Neuron (in vitro differentiated cells): ENCODE data around the gene GABARAP.
"Not testable (repeated sequence)": the region's sequence is repeated elsewhere in the genome, so short reads cannot be mapped to it uniquely, and the experiment has no call there.

ENCODE experiments used
- H2AFZ ChIP-seq: one replicate; pipeline ENCODE4 v1.6.1; 2013; ENCODE audit warnings: low read depth, mild to moderate bottlenecking, inconsistent platforms, low read length, moderate library complexity
- H3K27me3 ChIP-seq: one replicate; pipeline ENCODE4 v1.6.1; 2013; ENCODE audit warnings: low read length; ENCODE audit not compliant: insufficient read depth
- H3K36me3 ChIP-seq: one replicate; pipeline ENCODE4 v1.6.1; 2013; ENCODE audit warnings: low read length; ENCODE audit not compliant: insufficient read depth
- H3K4me1 ChIP-seq: one replicate; pipeline ENCODE4 v1.6.1; 2013; ENCODE audit warnings: low read length; ENCODE audit not compliant: insufficient read depth
- H3K4me3 ChIP-seq: 2 replicates; pipeline ENCODE4 v1.5.1; 2013; ENCODE audit warnings: mild to moderate bottlenecking, low read length, moderate library complexity
- H3K9me3 ChIP-seq: one replicate; pipeline ENCODE4 v1.6.1; 2013; ENCODE audit warnings: low read length

The GABARAP gene

DNA sequence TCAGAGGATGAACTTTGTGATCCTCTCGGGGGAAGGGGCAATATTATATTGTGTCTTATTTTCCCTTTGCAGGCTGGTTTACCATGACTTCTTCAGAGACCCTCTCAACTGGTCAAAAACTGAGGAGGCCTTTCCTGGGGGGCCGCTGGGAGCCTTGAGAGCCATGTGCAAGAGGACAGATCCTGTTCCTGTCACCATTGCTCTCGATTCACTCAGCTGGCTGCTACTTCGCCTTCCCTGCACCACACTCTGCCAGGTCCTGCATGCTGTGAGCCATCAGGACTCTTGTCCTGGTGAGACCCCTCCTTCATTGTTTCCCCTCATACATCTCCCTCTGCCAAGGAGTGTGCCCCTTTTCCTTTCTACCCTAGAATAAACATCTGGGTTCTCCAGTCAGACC lies 12.3 kb upstream of the GABARAP start:
- H2AFZ ChIP-seq = no peak overlapping the region
- peaks cover 19% of the 10 kb centered on the region for H3K4me1 ChIP-seq
- peaks cover 50% of the 10 kb centered on the region for H3K36me3 ChIP-seq

GRCh38 chr17:7253082-7253481 lies 10.8 kb upstream of the GABARAP start:
- no peak overlapping the region for H2AFZ ChIP-seq
- H3K4me3 ChIP-seq = peak overlapping the region; percentile 92
- H3K27me3 ChIP-seq = no peaks in the 10 kb centered on the region
- no peaks in the 10 kb centered on the region for H3K9me3 ChIP-seq
- peaks cover 26% of the 10 kb centered on the region for H3K4me1 ChIP-seq
- H3K36me3 ChIP-seq = peaks cover 36% of the 10 kb centered on the region

More for the DNA sequence above, 12.3 kb upstream of the GABARAP start:
- Histone ChIP-seq H3K9me3 (no peaks in the 10 kb centered on the region), H3K4me3 (no peak overlapping the region), H3K27me3 (no peaks in the 10 kb centered on the region)

GRCh38 chr17:7252176-7253043 lies 10.2 kb upstream of the GABARAP start, which contains the start of gene ELP5:
ELP5 (plus strand) TSS chr17:7252215; CDS start chr17:7252551, 336 bp downstream.
- peak within 1 kb of the TSS; percentile 47 for H2AFZ ChIP-seq
- H3K36me3 ChIP-seq = peaks cover 33% of the 10 kb centered on the region
- H3K27me3 ChIP-seq = no peaks in the 10 kb centered on the region
- peaks cover 26% of the 10 kb centered on the region for H3K4me1 ChIP-seq
- peak within 1 kb of the TSS; percentile 92 for H3K4me3 ChIP-seq
- no peaks in the 10 kb centered on the region for H3K9me3 ChIP-seq

GRCh38 chr17:7251661-7252175 lies 9.5 kb upstream of the GABARAP start, which contains the start of gene CTDNEP1:
CTDNEP1 (minus strand) TSS chr17:7251734; CDS start chr17:7251296, 438 bp downstream.
- H3K9me3 ChIP-seq = no peaks in the 10 kb centered on the region
- H2AFZ ChIP-seq = peak within 1 kb of the TSS; percentile 47
- H3K4me1 ChIP-seq = peaks cover 26% of the 10 kb centered on the region
- H3K36me3 ChIP-seq = peaks cover 35% of the 10 kb centered on the region
- H3K4me3 ChIP-seq = peak within 1 kb of the TSS; percentile 92
- H3K27me3 ChIP-seq = no peaks in the 10 kb centered on the region

GRCh38 chr17:7250695-7251627 lies 8.7 kb upstream of the GABARAP start:
- H3K36me3 ChIP-seq = peaks cover 35% of the 10 kb centered on the region
- no peaks in the 10 kb centered on the region for H3K27me3 ChIP-seq
- peaks cover 26% of the 10 kb centered on the region for H3K4me1 ChIP-seq
- H2AFZ ChIP-seq = no peak overlapping the region
- no peaks in the 10 kb centered on the region for H3K9me3 ChIP-seq
- peak overlapping the region; percentile 92 for H3K4me3 ChIP-seq

DNA sequence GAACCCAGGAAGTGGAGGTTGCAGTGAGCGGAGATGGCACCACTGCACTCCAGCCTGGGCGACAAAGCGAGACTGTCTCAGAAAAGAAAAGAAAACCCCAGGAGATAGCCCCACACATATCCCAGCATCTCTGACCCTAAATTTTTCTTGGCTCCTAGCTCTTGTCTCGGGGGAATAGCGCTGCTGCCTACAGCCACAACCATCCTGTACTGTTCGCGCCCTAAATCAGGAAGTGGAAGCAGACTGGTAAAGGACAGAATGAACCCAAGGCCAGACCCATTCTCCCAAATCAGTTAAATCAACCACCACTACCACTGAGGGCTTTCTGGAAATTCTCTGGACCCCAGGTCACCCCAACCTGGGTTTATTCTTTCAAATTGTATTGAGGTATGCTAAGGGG lies 7.6 kb upstream of the GABARAP start:
- no peaks in the 10 kb centered on the region for H3K9me3 ChIP-seq
- H3K4me1 ChIP-seq = peaks cover 26% of the 10 kb centered on the region
- no peaks in the 10 kb centered on the region for H3K27me3 ChIP-seq
- H3K4me3 ChIP-seq = peak overlapping the region; percentile 92
- H3K36me3 ChIP-seq = peaks cover 31% of the 10 kb centered on the region
- no peak overlapping the region for H2AFZ ChIP-seq

DNA sequence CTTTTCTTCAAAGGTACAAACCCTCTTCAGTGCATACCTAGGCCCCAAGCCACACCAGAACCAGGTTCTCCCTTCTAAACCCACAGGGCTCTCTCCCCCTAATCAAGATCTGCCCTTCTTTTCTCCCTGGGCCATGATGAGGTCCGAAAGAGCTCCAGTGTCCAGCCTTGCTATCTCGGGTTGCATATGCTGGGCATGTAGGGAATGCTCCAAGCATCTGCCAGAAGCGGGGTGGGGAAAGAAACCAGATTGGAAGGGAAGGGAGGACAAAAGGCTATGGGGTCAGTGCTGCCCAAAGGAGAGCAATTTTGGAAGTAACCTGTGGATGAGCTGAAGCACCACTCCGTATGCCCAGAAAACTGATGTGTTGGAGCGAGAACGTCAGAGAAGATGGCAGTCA lies 7.0 kb upstream of the GABARAP start:
- Histone ChIP-seq H2AFZ (no peak overlapping the region), H3K4me3 (no peak overlapping the region)

GRCh38 chr17:7248796-7249195 lies 6.5 kb upstream of the GABARAP start:
- Histone ChIP-seq H3K9me3 (no peaks in the 10 kb centered on the region), H3K36me3 (peaks cover 31% of the 10 kb centered on the region), H2AFZ (no peak overlapping the region), H3K4me3 (no peak overlapping the region), H3K4me1 (peaks cover 26% of the 10 kb centered on the region), H3K27me3 (no peaks in the 10 kb centered on the region)

More for the DNA sequence above, 7.0 kb upstream of the GABARAP start:
- H3K27me3 ChIP-seq = no peaks in the 10 kb centered on the region
- H3K4me1 ChIP-seq = peaks cover 26% of the 10 kb centered on the region
- no peaks in the 10 kb centered on the region for H3K9me3 ChIP-seq
- H3K36me3 ChIP-seq = peaks cover 31% of the 10 kb centered on the region

DNA sequence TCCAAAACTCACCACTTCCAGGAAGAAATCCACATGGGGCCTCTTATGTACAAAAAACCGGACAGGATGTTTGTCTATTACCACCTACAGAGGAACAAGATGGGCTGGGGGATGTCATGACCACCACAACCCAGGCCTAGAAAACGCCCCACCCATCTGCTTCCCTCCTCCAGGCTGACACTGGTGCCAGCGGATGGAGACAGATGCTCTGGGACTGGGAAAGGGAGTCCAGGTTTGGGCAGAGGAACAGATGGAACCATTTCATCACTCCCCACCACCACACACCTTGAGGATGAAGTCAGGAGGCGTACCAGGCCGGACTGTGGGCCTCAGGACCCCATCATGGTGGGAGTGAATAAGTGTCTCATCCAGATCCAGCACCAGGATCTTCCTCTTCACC lies 4.5 kb upstream of the GABARAP start:
- Histone ChIP-seq H3K4me3 (no peak overlapping the region), H2AFZ (no peak overlapping the region), H3K4me1 (peaks cover 24% of the 10 kb centered on the region), H3K36me3 (peaks cover 27% of the 10 kb centered on the region), H3K9me3 (no peaks in the 10 kb centered on the region), H3K27me3 (no peaks in the 10 kb centered on the region)

DNA sequence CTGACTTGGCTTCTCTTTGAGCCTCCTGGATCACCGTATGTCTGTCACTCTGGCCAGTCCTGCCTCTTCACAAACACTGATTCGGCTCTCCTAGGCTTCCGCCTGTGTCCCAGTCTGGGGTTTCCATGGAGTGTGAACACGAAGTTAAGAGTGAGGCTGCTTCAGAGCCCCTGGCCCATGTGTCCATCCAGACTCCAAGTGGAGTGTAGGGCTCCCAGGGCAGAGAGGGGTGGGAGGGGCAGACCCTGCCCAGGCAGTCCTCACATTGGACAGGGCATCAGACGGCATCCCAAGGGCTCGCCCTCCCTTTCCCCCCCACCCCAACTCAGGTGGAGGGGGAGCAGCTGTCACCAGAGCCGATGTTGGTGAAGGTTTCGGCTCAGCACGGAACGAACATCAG lies 1.6 kb upstream of the GABARAP start:
- not testable (repeated sequence) for H3K9me3 ChIP-seq, H3K27me3 ChIP-seq, H2AFZ ChIP-seq, H3K4me3 ChIP-seq
- Histone ChIP-seq H3K4me1 (peaks cover 28% of the 10 kb centered on the region), H3K36me3 (peaks cover 44% of the 10 kb centered on the region)

GRCh38 chr17:7243453-7243729 lies 1.1 kb upstream of the GABARAP start:
- Histone ChIP-seq H2AFZ (no peak overlapping the region), H3K9me3 (no peaks in the 10 kb centered on the region), H3K4me1 (peaks cover 26% of the 10 kb centered on the region), H3K36me3 (peaks cover 44% of the 10 kb centered on the region), H3K27me3 (no peaks in the 10 kb centered on the region), H3K4me3 (peak overlapping the region; percentile 80)

DNA sequence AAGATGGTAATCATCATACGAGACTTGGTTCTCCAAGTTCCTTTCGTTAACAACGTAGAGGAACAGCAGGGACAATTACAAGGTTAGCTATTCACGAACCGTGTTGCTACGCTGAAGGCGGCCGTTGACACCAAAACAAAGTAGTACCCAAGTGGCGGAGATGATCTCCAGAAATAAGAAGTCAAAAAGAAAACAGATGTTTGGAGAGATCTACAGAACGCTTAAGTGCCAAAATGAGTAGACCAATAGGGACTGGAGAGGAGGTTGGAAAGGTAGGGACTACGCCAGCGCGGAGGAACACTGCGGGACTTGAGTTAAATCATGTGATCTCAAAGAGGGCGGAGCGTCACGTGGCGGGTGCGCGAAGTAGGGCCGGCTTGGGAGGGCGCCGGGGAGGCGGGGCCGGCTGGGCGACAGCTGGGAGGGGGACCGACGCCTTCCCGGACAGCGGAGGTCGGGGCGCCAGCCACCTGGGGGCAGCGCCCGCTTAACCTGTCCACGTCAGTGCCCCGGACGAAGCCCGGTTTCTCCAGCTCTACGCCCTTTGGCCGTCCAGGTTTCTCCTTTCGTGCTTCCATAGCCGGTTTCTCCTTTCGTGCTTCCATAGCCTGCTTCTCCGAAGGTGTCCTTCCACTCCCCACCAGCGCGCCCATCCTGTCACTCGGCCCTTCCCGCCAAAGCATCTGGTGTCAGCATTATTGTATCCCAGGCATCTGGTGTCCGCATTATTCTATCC lies 636 bp upstream of the GABARAP start:
- no peaks in the 10 kb centered on the region for H3K27me3 ChIP-seq
- H3K36me3 ChIP-seq = peaks cover 44% of the 10 kb centered on the region
- peak overlapping the region; percentile 60 for H2AFZ ChIP-seq
- H3K4me1 ChIP-seq = peaks cover 26% of the 10 kb centered on the region
- peak overlapping the region; percentile 80 for H3K4me3 ChIP-seq
- no peaks in the 10 kb centered on the region for H3K9me3 ChIP-seq
